Measurements from ENCODE around the gene NPFFR2. TPM values are rescaled to one million over a fixed set of nuclear protein-coding genes. Genes with fewer than 3 reads are reported as not detected.

NPFFR2 gene
- not detected for total RNA-seq

DNA sequence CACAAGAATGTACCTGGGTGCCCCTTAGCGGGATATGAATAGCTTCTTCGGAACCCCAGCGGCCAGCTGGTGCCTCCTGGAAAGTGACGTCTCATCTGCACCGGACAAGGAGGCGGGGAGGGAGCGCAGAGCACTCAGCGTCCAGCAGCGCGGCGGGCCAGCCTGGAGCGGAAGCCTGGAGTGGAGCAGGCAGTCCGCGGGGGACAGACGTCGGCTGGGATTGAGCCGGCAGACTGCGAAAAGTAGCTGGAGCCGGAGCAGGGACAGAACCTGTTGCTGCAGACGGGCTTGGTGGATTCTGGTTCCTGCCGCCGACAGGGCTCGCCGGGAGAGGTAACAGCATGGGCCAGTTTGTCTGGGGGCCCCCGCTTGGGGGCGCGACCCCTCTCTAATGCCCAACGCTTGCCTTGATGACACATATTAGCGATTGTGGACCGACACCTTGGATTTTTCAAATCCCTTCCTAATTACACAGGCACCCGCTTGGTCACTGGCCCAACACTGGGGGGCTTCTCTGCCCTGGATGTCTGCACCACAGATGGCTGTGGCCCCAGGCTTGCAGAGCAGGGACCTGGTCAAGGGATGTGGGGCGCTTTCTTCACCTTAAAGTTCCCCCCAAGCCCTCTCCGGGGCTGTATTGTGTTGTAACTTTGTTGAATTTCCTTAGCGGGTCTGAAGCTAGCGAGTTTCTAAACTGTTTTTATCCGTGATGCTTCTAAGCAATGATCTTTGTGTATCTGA lies at the start of gene NPFFR2:
Gene NPFFR2, plus strand, starts transcription at position 133 of the 741 bp plus-strand sequence. CDS start 96,592 bp downstream, outside the sequence.
- H3K27me3 Mint-ChIP-seq, result peaks cover 10% of the 10 kb centered on the region
- no peaks in the 10 kb centered on the region for H3K9me3 Mint-ChIP-seq
- H3K4me3 Mint-ChIP-seq, result no peak within 1 kb of the TSS
- no peak for DNase-seq
- H3K27ac Mint-ChIP-seq, result no peak within 1 kb of the TSS
- no peaks in the 10 kb centered on the region for H3K36me3 Mint-ChIP-seq
- no peak for ATAC-seq (ENCODE audit: low read depth)
- no peaks in the 10 kb centered on the region for H3K4me1 Mint-ChIP-seq
- POLR2A ChIA-PET, result no interaction called here

GRCh38 chr4:71992571-71993312 lies 39.1 kb upstream of the NPFFR2 start:
- POLR2A ChIA-PET, result no interaction called here
- Mint-ChIP-seq H3K4me3 (no peak overlapping the region), H3K9me3 (peaks cover 4% of the 10 kb centered on the region), H3K27ac (no peak overlapping the region), H3K4me1 (no peaks in the 10 kb centered on the region), H3K27me3 (no peaks in the 10 kb centered on the region), H3K36me3 (no peaks in the 10 kb centered on the region)
- ATAC-seq (ENCODE audit: low read depth) (no peak), DNase-seq (no peak)

DNA sequence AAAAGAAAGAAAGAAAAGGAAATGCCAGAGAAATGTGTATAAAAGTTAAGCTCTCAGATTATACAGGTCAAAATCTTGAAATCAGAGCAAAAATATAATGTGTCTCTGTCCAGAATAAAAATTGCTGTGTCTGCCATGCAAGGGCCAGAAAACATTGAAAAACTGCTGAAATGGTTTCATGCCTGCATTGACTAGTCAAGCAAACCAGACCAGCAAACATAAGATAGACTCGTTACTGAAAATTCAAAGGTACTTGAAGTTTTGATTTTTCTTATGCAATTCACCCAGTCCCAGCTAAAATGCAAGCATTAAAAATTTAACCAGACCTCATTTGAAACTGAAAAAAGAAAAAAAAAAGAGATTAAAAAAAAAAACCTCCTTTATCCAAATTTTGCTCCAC lies 37.2 kb upstream of the NPFFR2 start:
- POLR2A ChIA-PET, result no interaction called here
- DNase-seq (no peak), ATAC-seq (ENCODE audit: low read depth) (no peak)
- Mint-ChIP-seq H3K36me3 (no peaks in the 10 kb centered on the region), H3K27ac (no peak overlapping the region), H3K9me3 (peaks cover 4% of the 10 kb centered on the region), H3K4me1 (no peaks in the 10 kb centered on the region), H3K4me3 (no peak overlapping the region), H3K27me3 (no peaks in the 10 kb centered on the region)

DNA sequence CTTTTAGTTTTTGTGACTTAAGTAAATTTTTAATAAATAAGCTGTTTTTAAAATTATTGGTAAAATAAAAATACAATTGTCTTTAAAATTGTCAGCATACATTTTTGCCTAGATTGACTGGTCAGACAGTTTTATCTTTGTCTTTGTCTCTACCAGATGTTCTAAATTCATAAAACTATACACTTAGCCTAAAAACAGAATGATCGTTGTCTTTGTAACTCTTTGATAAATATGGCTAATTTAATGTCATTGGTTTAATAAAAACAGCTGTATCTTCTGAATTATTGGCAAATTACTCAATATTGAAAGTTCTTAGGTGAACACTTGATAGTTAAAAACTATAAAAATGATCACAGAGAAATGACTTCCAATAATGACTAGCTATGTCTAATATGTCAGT lies 36.5 kb upstream of the NPFFR2 start:
- DNase-seq, result no peak
- Mint-ChIP-seq H3K9me3 (peaks cover 5% of the 10 kb centered on the region), H3K4me1 (no peaks in the 10 kb centered on the region), H3K36me3 (no peaks in the 10 kb centered on the region), H3K4me3 (no peak overlapping the region), H3K27me3 (no peaks in the 10 kb centered on the region), H3K27ac (no peak overlapping the region)
- no peak for ATAC-seq (ENCODE audit: low read depth)
- POLR2A ChIA-PET, result no interaction called here

- DNase-seq (no peak), ATAC-seq (ENCODE audit: low read depth) (no peak)
- no peaks in the 10 kb centered on the region for H3K36me3 Mint-ChIP-seq
- POLR2A ChIA-PET, result no interaction called here
- no peak overlapping the region for H3K27ac Mint-ChIP-seq
- peaks cover 2% of the 10 kb centered on the region for H3K9me3 Mint-ChIP-seq
- H3K4me3 Mint-ChIP-seq, result no peak overlapping the region
- no peaks in the 10 kb centered on the region for H3K27me3 Mint-ChIP-seq
- no peaks in the 10 kb centered on the region for H3K4me1 Mint-ChIP-seq
Measured at GRCh38 chr4:72006586-72006985, 25.2 kb upstream of the NPFFR2 start.

GRCh38 chr4:72011906-72012305 lies 19.9 kb upstream of the NPFFR2 start:
- H3K36me3 Mint-ChIP-seq, result no peaks in the 10 kb centered on the region
- no peak overlapping the region for H3K27ac Mint-ChIP-seq
- POLR2A ChIA-PET, result no interaction called here
- no peaks in the 10 kb centered on the region for H3K4me1 Mint-ChIP-seq
- no peak overlapping the region for H3K4me3 Mint-ChIP-seq
- no peaks in the 10 kb centered on the region for H3K27me3 Mint-ChIP-seq
- no peaks in the 10 kb centered on the region for H3K9me3 Mint-ChIP-seq
- DNase-seq, result no peak
- ATAC-seq (ENCODE audit: low read depth), result no peak

GRCh38 chr4:72016011-72016410 lies 15.8 kb upstream of the NPFFR2 start:
- Mint-ChIP-seq H3K4me3 (no peak overlapping the region), H3K36me3 (no peaks in the 10 kb centered on the region), H3K27me3 (no peaks in the 10 kb centered on the region), H3K9me3 (no peaks in the 10 kb centered on the region), H3K27ac (no peak overlapping the region), H3K4me1 (no peaks in the 10 kb centered on the region)
- POLR2A ChIA-PET, result no interaction called here
- no peak for DNase-seq
- no peak for ATAC-seq (ENCODE audit: low read depth)

DNA sequence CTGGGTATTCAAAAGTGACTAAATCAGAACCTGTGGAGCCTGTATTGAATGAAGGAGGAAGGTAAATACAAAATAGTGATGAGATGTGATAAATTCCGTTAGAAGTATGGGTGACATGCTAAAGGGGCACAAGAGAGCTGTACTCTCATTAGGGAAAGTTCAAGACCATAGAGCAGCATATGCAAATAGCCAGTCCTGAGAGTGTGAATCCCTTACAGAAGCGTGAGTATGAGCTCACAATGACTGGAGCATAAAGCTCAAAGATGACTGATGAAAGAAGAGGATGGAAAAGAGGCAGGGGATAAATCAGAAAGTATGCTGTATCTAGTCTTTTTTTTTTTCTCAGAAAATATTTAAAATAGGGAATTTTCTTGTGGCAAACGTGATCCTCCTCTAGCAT lies 12.1 kb upstream of the NPFFR2 start:
- POLR2A ChIA-PET, result no interaction called here
- Mint-ChIP-seq H3K27ac (no peak overlapping the region), H3K9me3 (no peaks in the 10 kb centered on the region), H3K4me3 (no peak overlapping the region), H3K27me3 (no peaks in the 10 kb centered on the region), H3K36me3 (no peaks in the 10 kb centered on the region), H3K4me1 (no peaks in the 10 kb centered on the region)
- DNase-seq (no peak), ATAC-seq (ENCODE audit: low read depth) (no peak)

- no peaks in the 10 kb centered on the region for H3K27me3 Mint-ChIP-seq
- H3K36me3 Mint-ChIP-seq, result no peaks in the 10 kb centered on the region
- H3K9me3 Mint-ChIP-seq, result no peaks in the 10 kb centered on the region
- ATAC-seq (ENCODE audit: low read depth) (no peak), DNase-seq (no peak)
- POLR2A ChIA-PET, result no interaction called here
- no peak overlapping the region for H3K27ac Mint-ChIP-seq
- no peaks in the 10 kb centered on the region for H3K4me1 Mint-ChIP-seq
- no peak overlapping the region for H3K4me3 Mint-ChIP-seq
Measured at GRCh38 chr4:72022553-72022952, 9.2 kb upstream of the NPFFR2 start.

DNA sequence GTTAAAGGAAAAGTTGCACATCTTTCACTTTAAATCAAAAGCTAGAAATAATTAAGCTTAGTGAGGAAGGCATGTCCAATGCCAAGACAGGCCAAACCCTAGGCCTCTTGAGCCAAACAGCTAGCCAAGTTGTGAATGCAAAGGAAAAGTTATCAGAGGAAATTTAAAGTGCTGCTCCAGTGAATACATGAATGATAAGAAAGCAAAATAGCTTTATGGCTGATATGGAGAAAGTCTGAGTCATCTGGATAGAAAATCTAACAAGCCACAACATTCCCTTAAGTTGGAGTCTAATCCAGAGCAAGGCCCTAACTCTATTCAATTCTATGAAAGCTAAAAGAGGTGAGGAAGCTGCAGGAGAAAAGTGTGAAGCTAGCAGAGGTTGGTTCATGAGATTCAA lies 23.8 kb downstream of the NPFFR2 start:
- POLR2A ChIA-PET, result no interaction called here
- ATAC-seq (ENCODE audit: low read depth), result no peak
- no peaks in the 10 kb centered on the region for H3K4me1 Mint-ChIP-seq
- H3K27me3 Mint-ChIP-seq, result no peaks in the 10 kb centered on the region
- no peak overlapping the region for H3K4me3 Mint-ChIP-seq
- no peak for DNase-seq
- H3K9me3 Mint-ChIP-seq, result no peaks in the 10 kb centered on the region
- H3K36me3 Mint-ChIP-seq, result no peaks in the 10 kb centered on the region
- H3K27ac Mint-ChIP-seq, result no peak overlapping the region

DNA sequence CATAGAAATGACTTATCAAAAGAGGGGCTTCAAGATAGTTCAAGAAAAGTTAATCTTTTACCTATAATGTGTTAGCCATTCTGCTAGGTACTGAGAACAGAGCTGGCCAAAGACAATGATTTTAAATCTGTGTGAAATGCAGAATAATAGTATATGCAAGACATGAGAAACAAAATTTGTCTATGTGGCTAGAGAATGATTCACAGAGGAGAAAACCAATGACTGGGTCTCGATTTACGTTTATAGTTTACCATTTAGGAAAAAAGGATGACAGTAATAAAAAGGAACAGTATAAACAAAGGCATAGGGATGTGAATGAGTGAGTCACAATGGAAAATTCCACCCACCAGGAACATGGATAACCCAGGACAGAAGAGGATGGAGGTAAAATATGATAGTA lies 31.9 kb downstream of the NPFFR2 start:
- POLR2A ChIA-PET, result no interaction called here
- H3K36me3 Mint-ChIP-seq, result no peaks in the 10 kb centered on the region

GRCh38 chr4:72067051-72067450 lies 35.3 kb downstream of the NPFFR2 start:
- Mint-ChIP-seq H3K4me3 (no peak overlapping the region), H3K27ac (no peak overlapping the region), H3K36me3 (no peaks in the 10 kb centered on the region), H3K9me3 (no peaks in the 10 kb centered on the region), H3K4me1 (no peaks in the 10 kb centered on the region), H3K27me3 (no peaks in the 10 kb centered on the region)
- DNase-seq (no peak), ATAC-seq (ENCODE audit: low read depth) (no peak)
- POLR2A ChIA-PET, result no interaction called here

More for the DNA sequence above, 31.9 kb downstream of the NPFFR2 start:
- ATAC-seq (ENCODE audit: low read depth), result no peak
- no peaks in the 10 kb centered on the region for H3K27me3 Mint-ChIP-seq
- H3K27ac Mint-ChIP-seq, result no peak overlapping the region
- no peak overlapping the region for H3K4me3 Mint-ChIP-seq
- no peaks in the 10 kb centered on the region for H3K4me1 Mint-ChIP-seq
- no peak for DNase-seq
- no peaks in the 10 kb centered on the region for H3K9me3 Mint-ChIP-seq

- no peak for ATAC-seq (ENCODE audit: low read depth)
- H3K4me3 Mint-ChIP-seq, result no peak overlapping the region
Measured at GRCh38 chr4:72073816-72074215, 42.0 kb downstream of the NPFFR2 start.

GRCh38 chr4:72076562-72076961 lies 44.8 kb downstream of the NPFFR2 start:
- POLR2A ChIA-PET, result no interaction called here
- no peaks in the 10 kb centered on the region for H3K9me3 Mint-ChIP-seq
- H3K27me3 Mint-ChIP-seq, result no peaks in the 10 kb centered on the region
- H3K36me3 Mint-ChIP-seq, result no peaks in the 10 kb centered on the region
- no peak for ATAC-seq (ENCODE audit: low read depth)
- no peak for DNase-seq
- no peak overlapping the region for H3K27ac Mint-ChIP-seq
- no peaks in the 10 kb centered on the region for H3K4me1 Mint-ChIP-seq
- no peak overlapping the region for H3K4me3 Mint-ChIP-seq

More at GRCh38 chr4:72073816-72074215, 42.0 kb downstream of the NPFFR2 start:
- DNase-seq, result no peak
- POLR2A ChIA-PET, result no interaction called here
- Mint-ChIP-seq H3K27me3 (no peaks in the 10 kb centered on the region), H3K36me3 (no peaks in the 10 kb centered on the region), H3K4me1 (no peaks in the 10 kb centered on the region), H3K9me3 (no peaks in the 10 kb centered on the region), H3K27ac (no peak overlapping the region)

Measured in activated naive CD8-positive, alpha-beta T cell treated with anti-CD3 and anti-CD28 coated beads, Interleukin-2, amount 10 ng/mL, durations not matched to agents 7 days and 5 days (primary cell).